SK-N-SH (cell line): Measurements from ENCODE around the gene BTD.

Source experiments
- GATA2 ChIP-seq: sonication (generic); formaldehyde crosslinking; IDR thresholded peaks from 2 replicates; pipeline ENCODE4 v1.5.0; 2020; ENCODE audit warnings: mild to moderate bottlenecking, missing genetic modification reagents
- MEF2A ChIP-seq: IDR thresholded peaks from 2 replicates; pipeline ENCODE4 v1.4.0; 2012; ENCODE audit warnings: low read depth, borderline replicate concordance
- POLR2AphosphoS5 ChIP-seq: IDR thresholded peaks from 2 replicates; pipeline ENCODE4 v1.6.1; 2012; ENCODE audit warnings: low read depth, low read length
- TAF1 ChIP-seq: IDR thresholded peaks from 2 replicates; pipeline ENCODE4 v1.6.1; 2012; ENCODE audit warnings: low read depth, mild to moderate bottlenecking, low read length, moderate library complexity, borderline replicate concordance
- YY1 ChIP-seq: IDR thresholded peaks from 2 replicates; pipeline ENCODE4 v1.4.0; 2012; ENCODE audit warnings: low read depth, mild to moderate bottlenecking
- TF ChIP-seq, protein P1 (sequence below): fragments of 200-600 bp; sonication (generic); IDR thresholded peaks from 2 replicates; pipeline ENCODE4 v1.6.1; 2017; ENCODE audit warnings: antibody characterized with exemption, mild to moderate bottlenecking, moderate library complexity
- TF ChIP-seq, protein P2 (sequence below): IDR thresholded peaks from 2 replicates; pipeline ENCODE4 v1.4.0; 2012; ENCODE audit warnings: low read depth, borderline replicate concordance

DNA sequence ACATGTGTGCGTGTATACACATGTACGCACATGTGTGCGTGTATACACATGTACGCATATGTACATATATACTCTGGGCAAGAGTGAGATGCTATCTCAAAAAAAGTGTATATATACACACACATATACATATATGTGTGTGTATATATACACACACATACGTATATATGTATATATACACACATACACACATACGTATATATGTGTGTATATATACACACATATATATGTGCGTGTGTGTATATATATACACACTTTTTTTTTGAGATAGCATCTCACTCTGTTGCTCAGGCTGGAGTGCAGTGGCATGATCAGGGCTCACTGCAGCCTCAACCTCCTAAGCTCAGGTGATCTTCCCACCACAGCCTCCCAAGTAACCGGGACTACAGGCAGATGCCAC lies 8.6 kb upstream of the BTD start:
- TF ChIP-seq TAF1 (no peak), YY1 (no peak), GATA2 (CRISPR knock-in tag) (no peak), MEF2A (no peak), POLR2AphosphoS5 (no peak)
- TF ChIP-seq, protein P1, sequence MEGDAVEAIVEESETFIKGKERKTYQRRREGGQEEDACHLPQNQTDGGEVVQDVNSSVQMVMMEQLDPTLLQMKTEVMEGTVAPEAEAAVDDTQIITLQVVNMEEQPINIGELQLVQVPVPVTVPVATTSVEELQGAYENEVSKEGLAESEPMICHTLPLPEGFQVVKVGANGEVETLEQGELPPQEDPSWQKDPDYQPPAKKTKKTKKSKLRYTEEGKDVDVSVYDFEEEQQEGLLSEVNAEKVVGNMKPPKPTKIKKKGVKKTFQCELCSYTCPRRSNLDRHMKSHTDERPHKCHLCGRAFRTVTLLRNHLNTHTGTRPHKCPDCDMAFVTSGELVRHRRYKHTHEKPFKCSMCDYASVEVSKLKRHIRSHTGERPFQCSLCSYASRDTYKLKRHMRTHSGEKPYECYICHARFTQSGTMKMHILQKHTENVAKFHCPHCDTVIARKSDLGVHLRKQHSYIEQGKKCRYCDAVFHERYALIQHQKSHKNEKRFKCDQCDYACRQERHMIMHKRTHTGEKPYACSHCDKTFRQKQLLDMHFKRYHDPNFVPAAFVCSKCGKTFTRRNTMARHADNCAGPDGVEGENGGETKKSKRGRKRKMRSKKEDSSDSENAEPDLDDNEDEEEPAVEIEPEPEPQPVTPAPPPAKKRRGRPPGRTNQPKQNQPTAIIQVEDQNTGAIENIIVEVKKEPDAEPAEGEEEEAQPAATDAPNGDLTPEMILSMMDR: no peak
- TF ChIP-seq, protein P2, sequence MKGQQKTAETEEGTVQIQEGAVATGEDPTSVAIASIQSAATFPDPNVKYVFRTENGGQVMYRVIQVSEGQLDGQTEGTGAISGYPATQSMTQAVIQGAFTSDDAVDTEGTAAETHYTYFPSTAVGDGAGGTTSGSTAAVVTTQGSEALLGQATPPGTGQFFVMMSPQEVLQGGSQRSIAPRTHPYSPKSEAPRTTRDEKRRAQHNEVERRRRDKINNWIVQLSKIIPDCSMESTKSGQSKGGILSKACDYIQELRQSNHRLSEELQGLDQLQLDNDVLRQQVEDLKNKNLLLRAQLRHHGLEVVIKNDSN: no peak
